ENCODE results near the gene IGSF21.
"Not testable (repeated sequence)": the region's sequence is repeated elsewhere in the genome, so short reads cannot be mapped to it uniquely, and the experiment has no call there.

IGSF21 gene

GRCh38 chr1:18358600-18358999 is 251.0 kb downstream of the IGSF21 start:
- DNase-seq (ENCODE audit: low read depth), result no peak

GRCh38 chr1:18360251-18360650 is 252.7 kb downstream of the IGSF21 start:
- DNase-seq (ENCODE audit: low read depth), result no peak

- no peak for DNase-seq (ENCODE audit: low read depth)
Measured at GRCh38 chr1:18362150-18362549, 254.6 kb downstream of the IGSF21 start.

GRCh38 chr1:18363436-18363835 is 255.8 kb downstream of the IGSF21 start:
- no peak for DNase-seq (ENCODE audit: low read depth)

GRCh38 chr1:18365099-18365705 is 257.6 kb downstream of the IGSF21 start:
- no peak for DNase-seq (ENCODE audit: low read depth)

GRCh38 chr1:18372505-18372904 is 264.9 kb downstream of the IGSF21 start:
- DNase-seq (ENCODE audit: low read depth), result not testable (repeated sequence)

- no peak for DNase-seq (ENCODE audit: low read depth)
Measured at GRCh38 chr1:18373151-18373550, 265.6 kb downstream of the IGSF21 start.

- DNase-seq (ENCODE audit: low read depth), result no peak
Measured at GRCh38 chr1:18373882-18374493, 266.4 kb downstream of the IGSF21 start.

- DNase-seq (ENCODE audit: low read depth), result no peak
Measured at GRCh38 chr1:18376661-18377060, 269.1 kb downstream of the IGSF21 start.

GRCh38 chr1:18380288-18380687 is 272.7 kb downstream of the IGSF21 start:
- DNase-seq (ENCODE audit: low read depth), result no peak

- no peak for DNase-seq (ENCODE audit: low read depth)
Measured at GRCh38 chr1:18384059-18384458, 276.5 kb downstream of the IGSF21 start.

- DNase-seq (ENCODE audit: low read depth), result no peak
Measured at GRCh38 chr1:18384471-18384870, 276.9 kb downstream of the IGSF21 start.

- DNase-seq (ENCODE audit: low read depth), result no peak
Measured at GRCh38 chr1:18385239-18385790, 277.7 kb downstream of the IGSF21 start.

GRCh38 chr1:18386591-18386990 is 279.0 kb downstream of the IGSF21 start:
- DNase-seq (ENCODE audit: low read depth), result no peak

- DNase-seq (ENCODE audit: low read depth), result no peak
Measured at GRCh38 chr1:18387307-18387706, 279.7 kb downstream of the IGSF21 start.

- no peak for DNase-seq (ENCODE audit: low read depth)
Measured at GRCh38 chr1:18390953-18391352, 283.4 kb downstream of the IGSF21 start.

GRCh38 chr1:18394563-18395156 is 287.1 kb downstream of the IGSF21 start:
- DNase-seq (ENCODE audit: low read depth), result no peak

- DNase-seq (ENCODE audit: low read depth), result no peak
Measured at GRCh38 chr1:18396247-18396980, 288.8 kb downstream of the IGSF21 start.

GRCh38 chr1:18397641-18398040 is 290.0 kb downstream of the IGSF21 start:
- no peak for DNase-seq (ENCODE audit: low read depth)

- DNase-seq (ENCODE audit: low read depth), result no peak
Measured at GRCh38 chr1:18398791-18399530, 291.4 kb downstream of the IGSF21 start.

- no peak for DNase-seq (ENCODE audit: low read depth)
Measured at GRCh38 chr1:18400347-18401102, 292.9 kb downstream of the IGSF21 start.
